NB4 (cell line): ENCODE results near the gene CSF1.

Experiments
- CTCF ChIP-seq: IDR thresholded peaks from one replicate; pipeline ENCODE4 v1.5.1; 2012; ENCODE audit warnings: low read depth, low read length
- POLR2A ChIP-seq: IDR thresholded peaks from 2 replicates; pipeline ENCODE4 v1.6.1; 2011; ENCODE audit warnings: mild to moderate bottlenecking; ENCODE audit not compliant: insufficient read length; ENCODE audit errors: extremely low read depth

- TF ChIP-seq CTCF = no peak
- no peak for TF ChIP-seq POLR2A
Measured at GRCh38 chr1:109971559-109971958, 60.9 kb downstream of the CSF1 start.
